ENCODE measurements around the gene MYH1. TPM values are rescaled to one million over a fixed set of nuclear protein-coding genes. Genes with fewer than 3 reads are reported as not detected.

Gene MYH1
- total RNA-seq: under 1 TPM in 2 of 4 donors, not detected in 2; 0.02 to 0.19 TPM

DNA sequence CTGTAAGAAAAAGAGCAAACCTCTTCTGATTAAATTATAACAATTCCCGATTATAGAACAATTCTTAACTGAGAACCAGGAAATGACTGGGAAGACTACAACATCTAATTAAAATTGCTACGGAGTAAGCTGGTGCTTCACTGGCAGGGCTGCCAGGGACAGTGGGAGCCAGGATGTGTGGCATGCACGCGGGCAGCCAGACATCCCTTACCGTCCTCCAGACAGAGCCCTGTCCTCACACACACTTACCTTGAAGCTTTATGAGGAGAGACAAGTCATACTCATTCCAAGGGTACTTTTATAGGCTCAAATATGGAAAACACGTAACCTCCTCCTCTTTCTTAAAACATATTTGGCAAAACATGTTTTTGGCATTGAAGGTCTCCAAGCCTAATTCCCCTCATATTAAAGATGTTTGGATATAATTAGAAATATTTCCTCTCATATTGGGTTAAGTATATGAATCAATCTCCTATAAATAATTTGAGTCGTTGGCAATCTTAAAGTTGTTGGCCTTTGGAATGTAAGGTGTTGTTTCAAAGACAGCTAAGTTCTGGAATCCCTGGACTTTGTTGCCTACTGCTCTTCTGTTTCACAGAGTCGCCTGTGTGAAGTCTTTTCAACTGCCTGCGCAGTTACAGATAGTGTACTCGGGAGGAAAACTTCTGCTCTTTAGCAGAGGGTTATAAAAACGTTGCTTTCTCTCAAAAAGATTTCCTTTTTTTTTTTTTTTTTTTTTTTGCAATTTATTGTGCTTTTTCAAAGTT lies at the start of gene MYH1:
Gene MYH1 (minus strand): TSS at position 272 of the 767 bp plus-strand sequence. CDS start 1,900 bp downstream, outside the sequence.
- 70% methylated on average over 11 of the region's 11 CpGs for WGBS, 2 donors
- no peak for DNase-seq (ENCODE audit: low spot score in 2 of 2)
- TF ChIP-seq POLR2A (IDR thresholded peaks at IDR 0.05) (no peak), CTCF (IDR thresholded peaks at IDR 0.05) (no peak)
- H3K4me3 ChIP-seq (ENCODE audit: low read depth, poor library complexity, severe bottlenecking): no peak within 1 kb of the TSS
- intact Hi-C loops (cut with DNase I; ENCODE audit: low total_unique reads): no loop called here

DNA sequence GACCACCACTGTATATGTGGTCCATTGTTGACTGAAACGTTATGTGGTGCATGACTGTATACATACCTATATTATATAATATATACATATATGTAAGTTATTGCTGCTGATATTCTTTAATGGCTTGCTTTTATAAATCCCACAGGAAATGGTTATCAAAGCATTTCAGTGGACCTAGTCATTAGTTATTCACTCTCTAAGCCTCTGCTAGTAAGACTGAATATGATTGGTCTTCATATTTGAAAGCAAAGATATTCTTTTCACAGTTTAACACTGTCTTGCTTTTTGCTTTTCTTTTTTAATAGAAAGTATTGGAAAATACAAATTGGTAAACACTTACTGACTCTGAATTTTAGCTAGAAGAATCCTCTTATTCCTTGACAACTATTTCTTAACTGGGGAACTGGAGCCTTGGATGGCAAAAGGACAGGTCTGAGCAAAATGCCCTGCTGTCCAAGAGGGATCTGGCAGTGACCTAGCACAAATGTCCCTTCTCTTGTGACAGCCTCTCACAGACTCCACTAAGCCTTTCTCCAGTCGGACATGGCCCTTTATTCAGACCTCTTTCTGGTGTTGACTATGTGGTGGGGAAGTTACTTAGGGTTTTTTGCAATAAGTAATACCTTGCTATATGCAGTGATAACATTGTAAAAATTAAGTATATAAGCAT lies 45.8 kb upstream of the MYH1 start:
- H3K4me3 ChIP-seq (ENCODE audit: low read depth, poor library complexity, severe bottlenecking): no peak overlapping the region
- intact Hi-C loops (cut with DNase I; ENCODE audit: low total_unique reads): no loop called here
- DNase-seq (ENCODE audit: low spot score in 2 of 2): no peak
- 83 to 84% methylated on average over 2 of the region's 2 CpGs for WGBS, 2 donors
- TF ChIP-seq POLR2A (IDR thresholded peaks at IDR 0.05) (no peak), CTCF (IDR thresholded peaks at IDR 0.05) (no peak)

GRCh38 chr17:10558049-10558448 lies 39.7 kb upstream of the MYH1 start:
- DNase-seq (ENCODE audit: low spot score in 2 of 2): no peak
- intact Hi-C loops (cut with DNase I; ENCODE audit: low total_unique reads): no loop called here
- TF ChIP-seq CTCF (IDR thresholded peaks at IDR 0.05) (no peak), POLR2A (IDR thresholded peaks at IDR 0.05) (no peak)
- 75 to 76% methylated on average over 6 of the region's 6 CpGs for WGBS, 2 donors
- no peak overlapping the region for H3K4me3 ChIP-seq (ENCODE audit: low read depth, poor library complexity, severe bottlenecking)

GRCh38 chr17:10557422-10557821 lies 39.1 kb upstream of the MYH1 start:
- no peak overlapping the region for H3K4me3 ChIP-seq (ENCODE audit: low read depth, poor library complexity, severe bottlenecking)
- DNase-seq (ENCODE audit: low spot score in 2 of 2): no peak
- 55 to 65% methylated on average over 1 of the region's 1 CpG for WGBS, 2 donors
- intact Hi-C loops (cut with DNase I; ENCODE audit: low total_unique reads): no loop called here
- TF ChIP-seq POLR2A (IDR thresholded peaks at IDR 0.05) (no peak), CTCF (IDR thresholded peaks at IDR 0.05) (no peak)

GRCh38 chr17:10556301-10557005 lies 38.1 kb upstream of the MYH1 start:
- TF ChIP-seq POLR2A (IDR thresholded peaks at IDR 0.05) (no peak), CTCF (IDR thresholded peaks at IDR 0.05) (no peak)
- 39 to 46% methylated on average over 5 of the region's 5 CpGs for WGBS, 2 donors
- intact Hi-C loops (cut with DNase I; ENCODE audit: low total_unique reads): no loop called here
- no peak for DNase-seq (ENCODE audit: low spot score in 2 of 2)
- H3K4me3 ChIP-seq (ENCODE audit: low read depth, poor library complexity, severe bottlenecking): no peak overlapping the region
